ENCODE data around the gene COPS2.

Gene COPS2

GRCh38 chr15:49155834-49156627 lies 632 bp upstream of the COPS2 start:
- DNase-seq = no peak

GRCh38 chr15:49154799-49155109 lies 645 bp downstream of the COPS2 start:
- no peak for DNase-seq

- DNase-seq = no peak
Observed at GRCh38 chr15:49154359-49154758, 1.0 kb downstream of the COPS2 start.

DNA sequence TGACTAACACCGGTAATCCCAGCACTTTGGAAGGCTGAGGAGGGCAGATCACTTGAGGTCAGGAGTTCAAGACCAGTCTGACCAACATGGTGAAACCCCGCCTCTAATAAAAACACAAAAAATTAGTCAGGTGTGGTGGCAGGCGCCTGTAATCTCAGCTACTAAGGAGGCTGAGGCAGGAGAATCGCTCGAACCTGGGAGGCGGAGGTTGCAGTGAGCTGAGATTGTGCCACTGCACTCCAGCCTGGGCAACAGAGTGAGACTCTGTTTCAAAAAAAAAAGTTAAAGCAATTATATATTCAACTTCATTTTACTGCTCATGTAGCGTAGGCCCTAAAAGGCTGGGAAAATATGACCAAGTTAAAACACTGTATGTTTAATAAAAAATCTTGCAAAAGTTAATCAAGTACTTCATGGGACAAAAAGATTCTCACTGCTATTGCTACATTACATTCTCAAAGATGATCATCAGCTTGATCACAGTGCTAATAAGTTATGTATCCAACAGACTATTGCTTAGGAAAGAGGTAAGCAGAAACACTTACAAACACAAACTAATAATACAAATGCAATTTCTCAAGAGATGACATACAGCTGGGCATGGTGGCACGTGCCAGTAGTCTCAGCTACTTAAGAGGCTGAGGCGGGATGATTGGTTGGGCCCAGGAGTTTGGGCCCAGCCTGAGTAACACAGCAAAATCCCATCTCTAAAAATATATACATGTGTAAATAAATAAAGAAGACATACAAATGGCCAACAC lies 2.7 kb downstream of the COPS2 start:
- DNase-seq = no peak

DNA sequence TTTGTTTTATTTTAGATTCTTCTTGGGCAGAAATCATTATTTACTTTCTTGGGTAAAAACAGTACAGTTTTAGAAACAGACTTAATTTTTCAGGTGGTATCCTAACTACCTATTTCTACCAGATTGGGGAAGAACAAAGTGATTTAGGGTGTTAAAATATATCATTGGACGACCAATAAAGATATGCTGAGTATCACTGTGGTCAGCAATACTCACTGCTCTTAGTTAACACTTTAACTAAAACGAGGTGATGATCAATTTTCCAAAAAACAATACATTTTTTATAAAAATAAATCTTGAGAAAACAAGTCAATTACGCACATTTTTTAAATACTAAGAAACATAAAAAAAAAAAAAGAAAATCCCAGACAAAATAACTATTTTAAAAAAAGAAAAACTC lies 3.6 kb downstream of the COPS2 start:
- DNase-seq = no peak

- no peak for DNase-seq
Observed at GRCh38 chr15:49148727-49149126, 6.7 kb downstream of the COPS2 start.

GRCh38 chr15:49148298-49148697 lies 7.1 kb downstream of the COPS2 start:
- DNase-seq = no peak

DNA sequence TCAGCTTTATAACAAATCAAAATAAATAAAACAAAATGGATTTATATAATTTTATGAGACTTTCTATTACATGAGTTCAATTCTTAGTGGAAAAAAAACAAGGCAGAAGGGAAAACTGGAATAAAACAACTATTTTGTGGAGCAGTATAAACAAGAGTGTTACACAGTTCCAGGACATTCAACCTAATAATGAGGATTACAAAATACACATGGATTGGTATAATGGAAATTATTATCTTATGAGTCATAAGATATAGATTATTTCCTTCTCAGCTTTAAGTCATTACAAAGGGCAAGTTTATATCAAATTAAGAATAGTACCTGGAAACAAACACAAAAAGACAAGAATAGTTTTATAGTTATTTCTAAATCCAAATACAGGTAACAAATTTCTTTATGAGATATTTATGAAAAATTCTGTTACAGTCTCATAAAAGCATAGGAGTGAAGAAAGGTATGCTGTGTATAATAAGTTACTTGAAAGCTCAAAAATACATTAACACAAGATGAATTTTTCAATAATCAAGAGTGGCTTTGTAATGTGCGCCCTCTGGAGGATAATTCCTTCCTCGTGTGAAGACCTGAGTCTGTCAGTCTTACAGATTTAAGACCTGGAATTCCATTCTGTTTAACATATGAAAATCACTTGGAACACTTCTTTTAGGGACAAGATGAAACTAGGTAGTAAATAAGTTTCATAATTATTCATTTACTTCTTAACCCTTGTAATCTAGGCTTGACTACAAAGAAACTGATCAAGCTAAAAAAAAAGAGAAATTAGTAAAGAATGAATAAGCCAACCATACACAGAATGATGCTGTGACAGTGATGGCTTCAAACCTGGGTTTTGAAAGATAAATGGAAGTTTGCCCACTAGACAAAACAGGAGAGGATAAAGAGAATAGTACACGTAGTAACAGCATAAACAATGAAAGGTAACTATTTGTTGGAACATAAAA lies 9.5 kb downstream of the COPS2 start:
- DNase-seq = peak in 2 of 5 experiments; percentile 4 to 53

GRCh38 chr15:49137861-49138260 lies 17.5 kb downstream of the COPS2 start:
- no peak for DNase-seq

DNA sequence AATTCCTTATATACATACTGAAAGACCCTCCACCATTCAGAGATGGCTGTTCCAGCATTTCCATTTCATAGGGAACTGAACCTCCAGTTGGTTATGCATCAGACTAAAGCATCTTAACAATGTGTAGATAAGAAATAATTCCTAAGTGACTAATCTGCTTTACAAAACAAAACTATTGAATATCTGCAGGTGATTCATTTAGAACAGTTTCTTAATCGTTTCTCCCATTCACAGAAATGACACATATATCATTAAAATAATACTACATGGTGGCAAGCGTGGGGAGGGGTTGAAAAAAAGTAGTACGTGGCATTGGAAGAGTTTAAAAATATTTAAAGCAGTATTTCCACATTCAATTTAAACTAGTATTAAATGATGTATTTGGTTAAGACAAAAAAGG lies 19.5 kb downstream of the COPS2 start:
- DNase-seq = no peak

- no peak for DNase-seq
Observed at GRCh38 chr15:49135342-49135857, 20.0 kb downstream of the COPS2 start.

- DNase-seq = no peak
Observed at GRCh38 chr15:49134683-49135341, 20.6 kb downstream of the COPS2 start.

DNA sequence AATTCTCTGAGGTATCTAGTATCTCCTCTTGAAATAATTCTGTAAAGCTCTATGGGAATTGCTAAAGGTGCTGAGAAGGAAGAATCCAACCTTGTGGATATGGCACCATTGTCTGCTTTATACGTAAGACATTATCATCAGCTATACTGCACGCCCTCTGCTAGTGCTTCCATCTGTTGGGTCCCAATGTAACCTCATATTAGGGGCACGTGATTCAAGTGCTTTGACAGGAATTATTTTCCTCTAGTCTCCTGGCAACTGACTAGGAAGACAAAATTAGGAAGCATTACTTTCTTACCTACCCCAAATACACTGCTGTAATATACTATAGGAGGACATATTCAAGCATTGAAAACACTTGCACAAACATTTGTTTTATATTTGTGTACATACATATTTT lies 24.0 kb downstream of the COPS2 start:
- DNase-seq = no peak

GRCh38 chr15:49124371-49124770 lies 31.0 kb downstream of the COPS2 start:
- no peak for DNase-seq

- no peak for DNase-seq
Observed at GRCh38 chr15:49122541-49123062, 32.8 kb downstream of the COPS2 start.

- DNase-seq = no peak
Observed at GRCh38 chr15:49121901-49122300, 33.5 kb downstream of the COPS2 start.

GRCh38 chr15:49120832-49121231 lies 34.6 kb downstream of the COPS2 start:
- DNase-seq = no peak

DNA sequence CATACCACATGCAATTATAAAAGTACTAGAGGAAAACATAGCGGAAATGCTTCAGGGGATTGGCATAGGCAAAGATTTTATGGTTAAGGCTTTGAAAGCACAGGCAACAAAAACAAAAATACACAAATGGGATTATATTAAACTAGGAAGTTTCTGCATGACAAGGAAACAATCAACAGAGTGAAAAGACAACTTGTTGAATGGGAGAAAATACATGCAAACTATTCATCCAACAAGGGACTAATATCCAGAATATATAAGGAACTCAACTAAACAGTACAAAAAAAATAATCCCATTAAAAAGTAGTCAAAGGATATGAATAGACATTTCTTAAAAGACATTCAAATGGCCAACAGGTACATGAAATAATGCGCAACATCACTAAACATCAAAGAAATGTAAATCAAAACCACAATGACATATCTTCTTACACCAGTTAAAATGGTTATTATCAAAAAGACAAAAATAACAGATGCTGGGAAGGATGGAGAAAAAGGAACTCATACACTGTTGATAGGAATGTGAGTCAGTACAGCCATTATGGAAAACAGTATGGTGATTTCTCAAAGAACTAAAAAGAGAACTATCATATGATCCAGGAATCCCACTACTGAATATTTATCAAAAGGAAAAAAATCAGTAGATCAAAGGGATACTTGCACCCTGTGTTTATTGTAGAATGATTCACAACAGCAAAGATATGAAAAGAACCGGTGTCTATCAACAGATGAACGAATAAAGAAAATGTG lies 39.1 kb downstream of the COPS2 start:
- no peak for DNase-seq

DNA sequence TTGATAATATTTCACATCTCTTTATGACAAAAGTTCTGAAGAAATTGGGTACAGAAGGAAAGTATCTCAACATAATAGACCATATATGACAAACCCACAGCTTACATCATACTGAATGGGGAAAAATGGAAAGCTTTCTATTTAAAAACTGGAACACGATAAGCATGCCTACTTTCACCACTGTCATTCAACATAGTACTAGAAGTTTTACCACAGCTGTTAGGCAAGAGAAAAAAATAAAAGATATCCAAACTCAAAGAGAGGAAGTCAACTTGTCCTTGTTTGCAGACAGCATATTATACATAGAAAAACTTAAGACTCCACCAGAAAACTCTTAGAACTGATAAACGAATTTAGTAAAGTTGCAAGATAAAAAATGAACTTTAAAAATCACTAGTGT lies 40.3 kb downstream of the COPS2 start:
- DNase-seq = no peak

- no peak for DNase-seq
Observed at GRCh38 chr15:49110158-49110944, 45.0 kb downstream of the COPS2 start.

DNA sequence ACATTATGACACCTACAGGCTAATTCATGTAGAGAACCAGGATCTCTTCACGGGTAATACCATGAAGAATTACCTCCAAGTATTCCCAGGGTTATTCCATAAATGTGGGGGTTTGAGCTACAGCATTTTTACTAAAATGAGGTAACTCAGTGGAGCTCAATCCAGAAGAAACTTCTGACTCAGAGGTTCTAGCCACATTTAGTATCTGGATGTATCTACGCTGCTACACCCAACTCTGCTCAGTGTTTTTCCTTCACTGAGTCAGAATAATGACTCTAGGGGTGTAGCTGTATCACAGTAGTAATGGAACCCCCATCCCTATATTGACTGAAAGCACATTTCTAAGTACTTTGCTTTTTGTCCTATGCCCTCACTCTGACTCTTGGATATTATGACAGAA lies 52.4 kb downstream of the COPS2 start:
- no peak for DNase-seq
